K562 (cell line): ENCODE measurements around the gene ACTN4. TPM values are rescaled to one million over a fixed set of nuclear protein-coding genes. Genes with fewer than 3 reads are reported as not detected.
A peak's percentile ranks its signal among the peaks of the same experiment; 100 is the strongest.

Experiments used
- ATAC-seq: fragments of 200-7000 bp; cut with Tn5 transposase; 3 replicates; pipeline ENCODE4 v1.9.1; 2020; ENCODE audit warnings: moderate library complexity
- BruUV-seq: library from RNA; stranded (reverse); fragments of 400-500 nt; replicated peaks from 2 replicates; lab custom pipeline; 2021; lab: Mats Ljungman, UMichigan
- CTCF ChIA-PET: fragments of 300-600 bp; formaldehyde crosslinking; extraction: SDS; loops from one replicate; lab custom pipeline; 2021; ENCODE audit warnings: low intra/inter-chr PET ratio; lab: Yijun Ruan, JAX
- POLR2A ChIA-PET: fragments of 300-600, 350-650 bp; sonication (Branson Sonifier 250); formaldehyde crosslinking; extraction: SDS; loops from one replicate; lab custom pipeline; 2021; ENCODE audit warnings: antibody characterized with exemption, inconsistent platforms; lab: Yijun Ruan, JAX
- DNase-seq, 4 experiments: peaks; one replicate each; pipeline versions ENCODE4 v3.0.0 to v3.0.0-alpha.2; 2011 to 2018; ENCODE audit warnings: low spot score in 3 of 4, mixed read lengths in 3 of 4; ENCODE audit errors: extremely low read depth in 1 of 4
- FAIRE-seq: peaks from 2 replicates; lab custom pipeline; 2011; peaks lifted over from hg19 to GRCh38; lab: Jason Lieb, UNC
- H2AFZ ChIP-seq: 2 replicates; pipeline ENCODE4 v1.6.0; 2011; ENCODE audit warnings: low read depth, low read length, control low read depth, inconsistent platforms
- H3K27ac ChIP-seq: fragments of 200-600 bp; 3 replicates; pipeline ENCODE4 v1.8.0; 2011; ENCODE audit warnings: low read depth, mild to moderate bottlenecking, control low read depth, inconsistent platforms, low read length, moderate library complexity, mixed read lengths; ENCODE audit errors: extremely low read depth
- H3K27me3 ChIP-seq, 2 experiments: fragments of 300-600 bp in 1 of 2; 2 replicates in 1 of 2; 3 replicates in 1 of 2; pipeline versions ENCODE4 v1.6.0 to v1.8.0; 2011; ENCODE audit warnings: inconsistent platforms in 2 of 2, low read length in 2 of 2, mild to moderate bottlenecking in 1 of 2, mixed read lengths in 1 of 2, moderate library complexity in 1 of 2; ENCODE audit not compliant: control insufficient read depth in 2 of 2, insufficient read depth in 2 of 2
- H3K36me3 ChIP-seq: fragments of 300-600 bp; 3 replicates; pipeline ENCODE4 v1.8.0; 2011; ENCODE audit warnings: mild to moderate bottlenecking, low read length, inconsistent platforms; ENCODE audit not compliant: control insufficient read depth, insufficient read depth
- H3K4me1 ChIP-seq, 2 experiments: fragments of 200-600 bp in 1 of 2; replicated peaks in 1 of 2; 2 replicates in 1 of 2; 3 replicates in 1 of 2; pipeline versions ENCODE4 v1.5.1 to v1.8.0; 2011; ENCODE audit warnings: inconsistent platforms in 2 of 2, low read length in 2 of 2, mild to moderate bottlenecking in 1 of 2, mixed read lengths in 1 of 2, moderate library complexity in 1 of 2; ENCODE audit not compliant: control insufficient read depth in 2 of 2, insufficient read depth in 2 of 2
- H3K4me2 ChIP-seq: 2 replicates; pipeline ENCODE4 v1.6.1; 2011; ENCODE audit warnings: low read length, control low read depth, inconsistent platforms, mixed read lengths; ENCODE audit not compliant: insufficient read depth
- H3K4me3 ChIP-seq: fragments of 200-600 bp; sonication (generic), shearing (Covaris generic); 2 replicates; pipeline ENCODE4 v1.5.1; 2016; ENCODE audit warnings: control low read depth, inconsistent platforms
- H3K79me2 ChIP-seq: fragments of 200-600 bp; 3 replicates; pipeline ENCODE4 v1.8.0; 2011; ENCODE audit warnings: low read length, inconsistent platforms; ENCODE audit not compliant: control insufficient read depth, insufficient read depth
- H3K9ac ChIP-seq, 2 experiments: 2 replicates each; pipeline versions ENCODE4 v1.6.0 to v1.6.1; 2011; ENCODE audit warnings: low read depth in 2 of 2, low read length in 2 of 2, control low read depth in 1 of 2, inconsistent platforms in 1 of 2, mild to moderate bottlenecking in 1 of 2, mixed read lengths in 1 of 2; ENCODE audit not compliant: insufficient read depth in 1 of 2
- H3K9me1 ChIP-seq: one replicate; pipeline ENCODE4 v1.6.0; 2011; ENCODE audit warnings: inconsistent platforms, mild to moderate bottlenecking, low read length, moderate library complexity; ENCODE audit not compliant: control insufficient read depth, insufficient read depth
- H3K9me3 ChIP-seq: replicated peaks from 2 replicates; pipeline ENCODE4 v1.5.1; 2011; ENCODE audit warnings: low read depth, low read length, inconsistent platforms; ENCODE audit not compliant: control insufficient read depth, insufficient read depth
- H4K20me1 ChIP-seq: replicated peaks from 2 replicates; pipeline ENCODE4 v1.6.1; 2011; ENCODE audit warnings: low read length, inconsistent platforms, mixed read lengths; ENCODE audit not compliant: control insufficient read depth, insufficient read depth
- ADNP ChIP-seq: fragments of 200-800 bp; sonication (Bioruptor generic); IDR thresholded peaks from 2 replicates; pipeline ENCODE4 v1.6.1; 2016; ENCODE audit warnings: missing genetic modification characterization, missing compliant biosample characterization
- BHLHE40 ChIP-seq: IDR thresholded peaks from 2 replicates; pipeline ENCODE4 v1.6.1; 2011; ENCODE audit warnings: low read length, improper control_type of control experiment
- HLTF ChIP-seq: fragments of 450-650 bp; IDR thresholded peaks from 2 replicates; pipeline ENCODE4 v1.6.1; 2016
- HMG20B ChIP-seq: fragments of 250-450 bp; sonication (Bioruptor Pico); IDR thresholded peaks from 2 replicates; pipeline ENCODE4 v1.5.0; 2021; ENCODE audit warnings: mild to moderate bottlenecking
- HNRNPUL1 ChIP-seq: fragments of 200-400 bp; formaldehyde crosslinking; IDR thresholded peaks from 2 replicates; pipeline ENCODE4 v1.6.1; 2017; ENCODE audit warnings: low read length
- MYC ChIP-seq, 2 experiments: fragments of 250-450 bp in 1 of 2; sonication (Bioruptor Pico) in 1 of 2; IDR thresholded peaks; 2 replicates each; pipeline versions ENCODE4 v1.5.1 to v1.6.1; 2012 to 2021; ENCODE audit warnings: low read depth in 2 of 2, borderline replicate concordance in 1 of 2, improper control_type of control experiment in 1 of 2, low read length in 1 of 2, mild to moderate bottlenecking in 1 of 2, moderate library complexity in 1 of 2
- NR2C1 ChIP-seq, 2 experiments: fragments of 450-650 bp; IDR thresholded peaks; 2 replicates each; pipeline ENCODE4 v1.6.1; 2017; ENCODE audit warnings: mild to moderate bottlenecking in 2 of 2, antibody characterized with exemption in 1 of 2, inconsistent platforms in 1 of 2, missing compliant biosample characterization in 1 of 2, missing genetic modification characterization in 1 of 2
- PCBP2 ChIP-seq: fragments of 200-400 bp; formaldehyde crosslinking; IDR thresholded peaks from 2 replicates; pipeline ENCODE4 v1.6.1; 2018; ENCODE audit warnings: low read length, low read depth, mild to moderate bottlenecking, moderate library complexity; ENCODE audit not compliant: poor library complexity, severe bottlenecking
- RFX5 ChIP-seq: IDR thresholded peaks from 2 replicates; pipeline ENCODE4 v1.6.1; 2011; ENCODE audit warnings: low read depth, mild to moderate bottlenecking, improper control_type of control experiment, low read length
- TGIF2 ChIP-seq: sonication (generic); formaldehyde crosslinking; IDR thresholded peaks from 2 replicates; pipeline ENCODE4 v1.8.1; 2022; ENCODE audit warnings: mild to moderate bottlenecking, missing genetic modification reagents, moderate library complexity
- ZNF165 ChIP-seq: fragments of 250-450 bp; sonication (Bioruptor Pico); IDR thresholded peaks from 2 replicates; pipeline ENCODE4 v1.4.0; 2020; ENCODE audit warnings: borderline replicate concordance
- ZNF589 ChIP-seq: fragments of 200-800 bp; sonication (Bioruptor generic); IDR thresholded peaks from 2 replicates; pipeline ENCODE4 v1.6.1; 2016; ENCODE audit warnings: low read depth, missing genetic modification characterization, missing compliant biosample characterization
- WGBS: fragments of 100-300 bp; shearing (Covaris generic); methylation state at CpG from one replicate; pipeline ENCODE4 v1.1.6; 2016; ENCODE audit warnings: low coverage, mixed read lengths; ENCODE audit not compliant: insufficient coverage; ENCODE audit errors: missing lambda C conversion rate; 5-methylcytosine and 5-hydroxymethylcytosine counted together
- in situ Hi-C: fragments of 300-500 bp; cut with MboI; formaldehyde crosslinking; loops from 4 replicates; pipeline ENCODE4 v1.15.0; 2018; ENCODE audit warnings: inconsistent platforms, mixed read lengths
- intact Hi-C: fragments of 100-400 bp; cut with micrococcal nuclease; formaldehyde crosslinking; loops from 2 replicates; pipeline ENCODE4 v1.14.2; 2022
- polyA plus RNA-seq, 8 experiments: library from polyadenylated mRNA; depleted of rRNA in 4 of 8; stranded (reverse) in 5 of 8; unstranded in 3 of 8; fragments of >200 nt; fragmentation: Nextera tagmentation in 2 of 8; fragmentation: Illumina TruSeq in 1 of 8; extraction: Ambion mirVana in 2 of 8; extraction: Trizol in 1 of 8; gene quantifications; 2 replicates each; pipeline versions ENCODE4 v1.2.1 to v1.2.3, GENCODE V29; 2011 to 2014; ENCODE audit warnings: inconsistent platforms in 1 of 8, missing spikeins in 1 of 8
- total RNA-seq, 7 experiments: library from RNA; depleted of rRNA in 6 of 7; stranded (reverse); fragments of >200 nt in 6 of 7; fragmentation: Illumina TruSeq in 2 of 7; extraction: Trizol in 2 of 7; gene quantifications; 2 replicates each; pipeline versions ENCODE4 v1.2.1 to v1.2.3, GENCODE V29; 2011 to 2021; ENCODE audit warnings: low replicate concordance in 1 of 7
- TF ChIP-seq, protein P1 (sequence below): fragments of 450-650 bp; IDR thresholded peaks from 2 replicates; pipeline ENCODE4 v1.6.1; 2018; ENCODE audit not compliant: partially characterized antibody
- TF ChIP-seq, protein P2 (sequence below): fragments of 250-450 bp; sonication (Bioruptor Pico); IDR thresholded peaks from 2 replicates; pipeline ENCODE4 v1.4.0; 2020; ENCODE audit warnings: mild to moderate bottlenecking, moderate library complexity, borderline replicate concordance

The ACTN4 gene
- total and polyA plus RNA-seq, 9 of the 15 experiments (the other 6 are each of a cell fraction or from before 2014, with no cell fraction given) = 3.1 to 385 (median 125) TPM

DNA sequence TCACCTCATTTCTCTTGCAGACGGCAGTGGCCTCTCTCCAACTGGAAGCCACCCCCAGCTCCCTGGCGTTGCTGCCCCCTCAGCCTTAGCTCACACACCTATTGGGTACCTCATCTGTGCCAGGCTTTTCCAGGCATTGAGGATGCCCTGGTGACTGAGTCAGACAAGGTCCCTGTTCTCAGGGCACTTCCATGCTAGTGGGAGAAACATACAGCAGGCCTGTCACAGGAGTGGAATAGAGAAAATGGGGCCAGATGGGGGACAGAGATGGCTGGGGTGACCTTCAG is 62.9 kb downstream of the ACTN4 start:
- Histone ChIP-seq H3K27ac (no peak overlapping the region), H3K4me3 (no peak overlapping the region), H3K9me3 (no peaks in the 10 kb centered on the region), H3K36me3 (peaks cover 96% of the 10 kb centered on the region; the same call in 2 of the 3 replicates), H3K79me2 (no peaks in the 10 kb centered on the region; the same call in 2 of the 3 replicates), H3K4me1 (peaks cover 0 to 21% of the 10 kb centered on the region in 2 experiments; a peak in 1 of 5 replicates), H3K9me1 (no peaks in the 10 kb centered on the region), H3K4me2 (no peak overlapping the region), H3K9ac (peak overlapping the region in 1 of 2 experiments; percentile 51; a peak in 2 of 4 replicates), H2AFZ (no peak overlapping the region), H3K27me3 (no peaks in the 10 kb centered on the region), H4K20me1 (peaks cover 3% of the 10 kb centered on the region; the same call in 1 of the 2 replicates)
- FAIRE-seq = no peak
- ChIA-PET CTCF (no interaction called here), POLR2A (interaction anchor here (0.6 kb wide), 1 partner anchor 328 kb away, joined by 3 read pairs; no protein-coding TSS in a partner anchor)
- in situ Hi-C loops = no loop called here
- ATAC-seq = no peak
- 94% methylated on average over 2 of the region's 2 CpGs for WGBS
- BruUV-seq = no TSS peak
- intact Hi-C loops = no loop called here
- TF ChIP-seq MYC (IDR thresholded peaks at IDR 0.05; ENCODE audit: low read depth, low read length) = no peak
- no peak for TF ChIP-seq MYC (CRISPR knock-in tag; IDR thresholded peaks at IDR 0.05; ENCODE audit: borderline replicate concordance, low read depth)
- no peak for TF ChIP-seq HNRNPUL1
- no peak for TF ChIP-seq BHLHE40
- TF ChIP-seq, protein P1, sequence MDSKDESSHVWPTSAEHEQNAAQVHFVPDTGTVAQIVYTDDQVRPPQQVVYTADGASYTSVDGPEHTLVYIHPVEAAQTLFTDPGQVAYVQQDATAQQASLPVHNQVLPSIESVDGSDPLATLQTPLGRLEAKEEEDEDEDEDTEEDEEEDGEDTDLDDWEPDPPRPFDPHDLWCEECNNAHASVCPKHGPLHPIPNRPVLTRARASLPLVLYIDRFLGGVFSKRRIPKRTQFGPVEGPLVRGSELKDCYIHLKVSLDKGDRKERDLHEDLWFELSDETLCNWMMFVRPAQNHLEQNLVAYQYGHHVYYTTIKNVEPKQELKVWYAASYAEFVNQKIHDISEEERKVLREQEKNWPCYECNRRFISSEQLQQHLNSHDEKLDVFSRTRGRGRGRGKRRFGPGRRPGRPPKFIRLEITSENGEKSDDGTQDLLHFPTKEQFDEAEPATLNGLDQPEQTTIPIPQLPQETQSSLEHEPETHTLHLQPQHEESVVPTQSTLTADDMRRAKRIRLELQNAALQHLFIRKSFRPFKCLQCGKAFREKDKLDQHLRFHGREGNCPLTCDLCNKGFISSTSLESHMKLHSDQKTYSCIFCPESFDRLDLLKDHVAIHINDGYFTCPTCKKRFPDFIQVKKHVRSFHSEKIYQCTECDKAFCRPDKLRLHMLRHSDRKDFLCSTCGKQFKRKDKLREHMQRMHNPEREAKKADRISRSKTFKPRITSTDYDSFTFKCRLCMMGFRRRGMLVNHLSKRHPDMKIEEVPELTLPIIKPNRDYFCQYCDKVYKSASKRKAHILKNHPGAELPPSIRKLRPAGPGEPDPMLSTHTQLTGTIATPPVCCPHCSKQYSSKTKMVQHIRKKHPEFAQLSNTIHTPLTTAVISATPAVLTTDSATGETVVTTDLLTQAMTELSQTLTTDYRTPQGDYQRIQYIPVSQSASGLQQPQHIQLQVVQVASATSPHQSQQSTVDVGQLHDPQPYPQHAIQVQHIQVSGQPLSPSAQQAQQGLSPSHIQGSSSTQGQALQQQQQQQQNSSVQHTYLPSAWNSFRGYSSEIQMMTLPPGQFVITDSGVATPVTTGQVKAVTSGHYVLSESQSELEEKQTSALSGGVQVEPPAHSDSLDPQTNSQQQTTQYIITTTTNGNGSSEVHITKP = no peak
- TF ChIP-seq, protein P2, sequence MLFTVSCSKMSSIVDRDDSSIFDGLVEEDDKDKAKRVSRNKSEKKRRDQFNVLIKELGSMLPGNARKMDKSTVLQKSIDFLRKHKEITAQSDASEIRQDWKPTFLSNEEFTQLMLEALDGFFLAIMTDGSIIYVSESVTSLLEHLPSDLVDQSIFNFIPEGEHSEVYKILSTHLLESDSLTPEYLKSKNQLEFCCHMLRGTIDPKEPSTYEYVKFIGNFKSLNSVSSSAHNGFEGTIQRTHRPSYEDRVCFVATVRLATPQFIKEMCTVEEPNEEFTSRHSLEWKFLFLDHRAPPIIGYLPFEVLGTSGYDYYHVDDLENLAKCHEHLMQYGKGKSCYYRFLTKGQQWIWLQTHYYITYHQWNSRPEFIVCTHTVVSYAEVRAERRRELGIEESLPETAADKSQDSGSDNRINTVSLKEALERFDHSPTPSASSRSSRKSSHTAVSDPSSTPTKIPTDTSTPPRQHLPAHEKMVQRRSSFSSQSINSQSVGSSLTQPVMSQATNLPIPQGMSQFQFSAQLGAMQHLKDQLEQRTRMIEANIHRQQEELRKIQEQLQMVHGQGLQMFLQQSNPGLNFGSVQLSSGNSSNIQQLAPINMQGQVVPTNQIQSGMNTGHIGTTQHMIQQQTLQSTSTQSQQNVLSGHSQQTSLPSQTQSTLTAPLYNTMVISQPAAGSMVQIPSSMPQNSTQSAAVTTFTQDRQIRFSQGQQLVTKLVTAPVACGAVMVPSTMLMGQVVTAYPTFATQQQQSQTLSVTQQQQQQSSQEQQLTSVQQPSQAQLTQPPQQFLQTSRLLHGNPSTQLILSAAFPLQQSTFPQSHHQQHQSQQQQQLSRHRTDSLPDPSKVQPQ (CRISPR knock-in tag) = no peak
- no peak for TF ChIP-seq PCBP2
- TF ChIP-seq ZNF589 (CRISPR knock-in tag) = no peak
- TF ChIP-seq RFX5 = no peak
- TF ChIP-seq HLTF = no peak
- TF ChIP-seq ADNP (tag) = no peak
- no peak for TF ChIP-seq ZNF165 (CRISPR knock-in tag)
- TF ChIP-seq TGIF2 = no peak
- no peak for TF ChIP-seq NR2C1 (IDR thresholded peaks at IDR 0.05)
- TF ChIP-seq NR2C1 (tag; IDR thresholded peaks at IDR 0.05) = no peak
- TF ChIP-seq HMG20B = no peak
- no peak for DNase-seq
